LNCAP (cell line): Measurements from ENCODE around the gene ZC3H18.

Experiments
- TF ChIP-seq, protein P1 (sequence below): fragments of 450-650 bp; IDR thresholded peaks from 2 replicates; pipeline ENCODE4 v1.5.1; 2017; ENCODE audit warnings: mild to moderate bottlenecking

Gene ZC3H18

GRCh38 chr16:88549671-88550245, 20.4 kb upstream of the ZC3H18 start:
- TF ChIP-seq, protein P1, sequence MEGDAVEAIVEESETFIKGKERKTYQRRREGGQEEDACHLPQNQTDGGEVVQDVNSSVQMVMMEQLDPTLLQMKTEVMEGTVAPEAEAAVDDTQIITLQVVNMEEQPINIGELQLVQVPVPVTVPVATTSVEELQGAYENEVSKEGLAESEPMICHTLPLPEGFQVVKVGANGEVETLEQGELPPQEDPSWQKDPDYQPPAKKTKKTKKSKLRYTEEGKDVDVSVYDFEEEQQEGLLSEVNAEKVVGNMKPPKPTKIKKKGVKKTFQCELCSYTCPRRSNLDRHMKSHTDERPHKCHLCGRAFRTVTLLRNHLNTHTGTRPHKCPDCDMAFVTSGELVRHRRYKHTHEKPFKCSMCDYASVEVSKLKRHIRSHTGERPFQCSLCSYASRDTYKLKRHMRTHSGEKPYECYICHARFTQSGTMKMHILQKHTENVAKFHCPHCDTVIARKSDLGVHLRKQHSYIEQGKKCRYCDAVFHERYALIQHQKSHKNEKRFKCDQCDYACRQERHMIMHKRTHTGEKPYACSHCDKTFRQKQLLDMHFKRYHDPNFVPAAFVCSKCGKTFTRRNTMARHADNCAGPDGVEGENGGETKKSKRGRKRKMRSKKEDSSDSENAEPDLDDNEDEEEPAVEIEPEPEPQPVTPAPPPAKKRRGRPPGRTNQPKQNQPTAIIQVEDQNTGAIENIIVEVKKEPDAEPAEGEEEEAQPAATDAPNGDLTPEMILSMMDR, result no peak

DNA sequence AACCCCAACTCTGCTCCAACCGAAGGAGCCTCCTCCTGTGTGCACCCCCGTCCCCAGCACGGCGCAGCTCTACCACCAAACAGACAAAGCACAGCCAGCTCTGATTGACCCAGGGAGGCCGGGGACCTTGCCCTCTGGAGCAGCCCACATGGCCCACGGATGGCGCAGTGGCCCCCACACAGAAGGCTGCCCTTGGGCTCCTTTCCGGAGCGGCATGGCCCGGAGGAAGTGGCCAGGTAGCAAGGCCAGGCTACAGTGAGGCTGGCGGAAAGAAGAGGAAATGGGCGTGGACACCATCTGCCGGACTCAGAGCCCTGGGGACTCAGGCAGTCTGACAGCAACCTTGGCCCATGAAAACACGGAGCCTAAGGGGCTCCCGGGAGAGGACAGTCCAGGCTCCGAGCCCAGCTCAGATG, 19.9 kb upstream of the ZC3H18 start:
- TF ChIP-seq, protein P1, result no peak

- TF ChIP-seq, protein P1, result no peak
Observed at GRCh38 chr16:88552166-88552565, 18.0 kb upstream of the ZC3H18 start.

DNA sequence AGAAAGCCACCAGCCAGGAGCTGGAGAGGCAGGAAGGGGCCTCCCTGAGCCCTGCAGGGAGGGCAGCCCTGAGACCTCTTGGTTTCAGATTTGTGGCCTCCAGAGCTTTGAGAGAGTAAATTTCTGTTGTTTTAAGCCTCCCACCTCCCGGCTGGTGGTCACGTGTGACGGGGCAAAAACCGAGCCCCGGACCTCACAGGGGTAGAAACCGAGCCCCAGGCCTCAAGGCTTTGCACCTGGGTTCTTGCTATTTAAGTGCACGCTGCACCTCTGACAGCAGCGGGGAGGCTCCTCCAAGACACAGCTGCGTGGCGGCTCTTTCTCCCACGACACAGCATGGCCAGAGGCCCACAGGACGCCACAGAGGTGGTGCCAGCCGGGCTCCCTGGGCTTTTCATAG, 17.4 kb upstream of the ZC3H18 start:
- TF ChIP-seq, protein P1, result no peak

GRCh38 chr16:88553739-88554138, 16.5 kb upstream of the ZC3H18 start:
- TF ChIP-seq, protein P1, result no peak

DNA sequence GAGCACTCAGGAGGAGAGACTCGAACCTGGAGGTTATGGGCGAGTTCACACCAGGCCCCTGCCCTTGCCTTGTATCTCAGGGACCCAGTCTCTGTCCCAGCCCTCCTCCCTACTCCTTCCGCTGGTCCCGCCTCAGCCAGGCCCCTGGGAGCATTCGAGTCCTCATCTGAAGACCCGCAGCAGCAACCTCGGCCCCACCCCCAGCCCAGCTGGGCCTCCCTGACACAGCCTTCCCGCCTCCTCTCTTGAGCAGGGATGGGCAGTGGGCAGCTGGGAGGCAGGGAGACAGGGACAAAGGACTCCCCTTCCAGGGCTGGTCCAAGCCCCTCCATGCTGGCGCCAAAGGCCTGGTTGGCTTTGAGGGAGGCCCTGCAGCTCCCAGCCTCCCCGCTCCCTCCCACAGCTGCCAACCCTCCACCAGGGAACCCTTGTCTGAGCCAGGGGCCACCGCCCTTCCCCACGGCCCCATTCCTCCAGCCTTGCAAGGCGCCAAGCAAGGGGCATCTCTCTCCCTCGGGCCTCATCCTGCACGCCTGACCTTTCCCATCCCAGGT, 15.4 kb upstream of the ZC3H18 start:
- TF ChIP-seq, protein P1, result no peak

DNA sequence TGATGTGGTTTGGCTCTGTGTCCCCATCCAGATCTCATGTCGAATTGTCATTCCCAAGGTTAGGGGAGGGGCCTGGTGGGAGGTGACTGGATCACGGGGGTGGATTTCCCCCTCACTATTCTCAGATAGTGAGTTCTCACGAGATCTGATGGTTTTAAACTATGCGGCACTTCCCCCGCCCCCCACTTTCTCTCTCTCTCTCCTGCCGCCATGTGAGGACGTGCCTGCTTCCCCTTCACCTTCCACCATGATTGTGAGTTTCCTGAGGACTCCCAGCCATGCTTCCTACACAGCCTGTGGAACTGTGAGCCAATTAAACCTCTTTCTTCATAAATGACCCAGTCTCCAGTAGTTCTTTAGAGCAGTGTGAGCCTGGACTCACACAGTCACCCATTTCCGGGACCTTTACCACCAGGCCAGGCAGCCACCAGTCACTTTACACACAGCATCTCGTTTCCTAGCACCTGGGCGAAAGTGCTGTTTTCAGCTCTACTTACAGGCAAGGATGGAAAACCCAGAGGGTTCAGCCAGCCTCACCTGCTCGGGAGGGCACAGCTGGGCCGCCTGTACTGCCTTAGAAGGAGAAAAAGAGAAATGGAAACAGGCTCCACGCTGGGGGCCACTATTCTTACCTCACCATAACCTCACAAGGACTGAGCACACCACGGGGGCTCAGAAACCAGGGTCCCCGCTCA, 13.8 kb upstream of the ZC3H18 start:
- TF ChIP-seq, protein P1, result no peak
